Psoas muscle (tissue), 8 donors: ENCODE measurements around the gene KRTAP10-1. TPM values are rescaled to one million over a fixed set of nuclear protein-coding genes. Genes with fewer than 3 reads are reported as not detected.

Experiments used
- ATAC-seq, 4 donors: fragments of 200-7000 bp; cut with Tn5 transposase; one replicate each; pipeline ENCODE4 v1.9.1; 2020; ENCODE audit warnings: moderate library complexity in 3 of 4, mild to moderate bottlenecking in 2 of 4
- DNase-seq, 2 donors: peaks; one replicate each; pipeline ENCODE4 v3.0.0-alpha.2; 2020
- H3K27ac ChIP-seq: fragments of 200-600 bp; one replicate; pipeline ENCODE4 v1.8.0; 2022
- H3K27me3 ChIP-seq, 3 donors: fragments of 200-600 bp in 1 of 3; one replicate each; pipeline versions ENCODE4 v1.6.1 to v1.8.0; 2013 to 2022; ENCODE audit warnings: low read length in 2 of 3, mild to moderate bottlenecking in 2 of 3, moderate library complexity in 1 of 3; ENCODE audit not compliant: insufficient read depth in 3 of 3
- H3K36me3 ChIP-seq, 2 donors: fragments of 200-600 bp in 1 of 2; one replicate each; pipeline versions ENCODE4 v1.6.1 to v1.8.0; 2013 to 2022; ENCODE audit warnings: low read depth in 1 of 2, mild to moderate bottlenecking in 1 of 2, moderate library complexity in 1 of 2; ENCODE audit not compliant: insufficient read depth in 1 of 2
- H3K4me1 ChIP-seq: fragments of 200-600 bp; one replicate; pipeline ENCODE4 v1.8.0; 2022
- H3K4me3 ChIP-seq: fragments of 200-600 bp; one replicate; pipeline ENCODE4 v1.8.0; 2022; ENCODE audit warnings: mild to moderate bottlenecking
- H3K9me3 ChIP-seq: fragments of 200-600 bp; one replicate; pipeline ENCODE4 v1.8.0; 2022
- WGBS, 3 donors: extraction: QIAGEN DNeasy Blood & Tissue Kit; methylation state at CpG; one replicate each; pipeline versions ENCODE4 v1.1.6 to v1.1.7; 2013; 5-methylcytosine and 5-hydroxymethylcytosine counted together
- intact Hi-C, 2 donors: fragments of 100-400 bp; cut with DNase I; formaldehyde crosslinking; loops; one replicate each; pipeline versions ENCODE4 v1.11.0 to v1.14.2; 2022
- polyA plus RNA-seq, 3 donors: library from polyadenylated mRNA; stranded (reverse); fragments of 200-250 nt; gene quantifications; one replicate each; pipeline ENCODE4 v1.2.3, GENCODE V29; 2013
- total RNA-seq, 4 donors: library from RNA; stranded (reverse); fragmentation: NEBNext Ultra II Directional in 2 of 4; extraction: Animal tissue kit (Norgen Biotek cat#: 25700) in 2 of 4; gene quantifications; one replicate each; pipeline versions ENCODE4 v1.2.1 to v1.2.4, GENCODE V29; 2021 to 2023
- TF ChIP-seq, protein P1 (sequence below): fragments of 200-600 bp; IDR thresholded peaks from one replicate; pipeline ENCODE4 v1.8.0; 2022; ENCODE audit warnings: antibody characterized with exemption
- donor health status: healthy with polysubstance abuse.
- donor health status: DM: no; HTN: no; CAD: no; lungs with moderate emphysema.
- donor health status: Bipolar disorder and iron deficiency.
- donor health status: healthy.
- donor health status: DM: yes; HTN: yes; CAD: no.
- donor health status: DM: no; HTN: no; CAD: no.
- donor health status: DM: no; HTN: no; CAD: no.
- donor health status: DM: yes; HTN: yes; CAD: no.

The KRTAP10-1 gene
- total and polyA plus RNA-seq, 7 donors: not detected

- Histone ChIP-seq H3K27me3 (peaks cover 0 to 63% (median 9%) of the 10 kb centered on the region in 3 donors), H3K4me3 (no peak overlapping the region), H3K27ac (no peak overlapping the region), H3K9me3 (no peaks in the 10 kb centered on the region), H3K4me1 (no peaks in the 10 kb centered on the region), H3K36me3 (no peaks in the 10 kb centered on the region)
- 72 to 76% (median 76%) methylated on average over 7 to 8 of the region's 8 CpGs for WGBS, 3 donors
- intact Hi-C loops: loop anchor here (5.0 to 10.0 kb wide), 3 partner anchors 283 to 423 kb away; no protein-coding TSS in a partner anchor
- TF ChIP-seq, protein P1, sequence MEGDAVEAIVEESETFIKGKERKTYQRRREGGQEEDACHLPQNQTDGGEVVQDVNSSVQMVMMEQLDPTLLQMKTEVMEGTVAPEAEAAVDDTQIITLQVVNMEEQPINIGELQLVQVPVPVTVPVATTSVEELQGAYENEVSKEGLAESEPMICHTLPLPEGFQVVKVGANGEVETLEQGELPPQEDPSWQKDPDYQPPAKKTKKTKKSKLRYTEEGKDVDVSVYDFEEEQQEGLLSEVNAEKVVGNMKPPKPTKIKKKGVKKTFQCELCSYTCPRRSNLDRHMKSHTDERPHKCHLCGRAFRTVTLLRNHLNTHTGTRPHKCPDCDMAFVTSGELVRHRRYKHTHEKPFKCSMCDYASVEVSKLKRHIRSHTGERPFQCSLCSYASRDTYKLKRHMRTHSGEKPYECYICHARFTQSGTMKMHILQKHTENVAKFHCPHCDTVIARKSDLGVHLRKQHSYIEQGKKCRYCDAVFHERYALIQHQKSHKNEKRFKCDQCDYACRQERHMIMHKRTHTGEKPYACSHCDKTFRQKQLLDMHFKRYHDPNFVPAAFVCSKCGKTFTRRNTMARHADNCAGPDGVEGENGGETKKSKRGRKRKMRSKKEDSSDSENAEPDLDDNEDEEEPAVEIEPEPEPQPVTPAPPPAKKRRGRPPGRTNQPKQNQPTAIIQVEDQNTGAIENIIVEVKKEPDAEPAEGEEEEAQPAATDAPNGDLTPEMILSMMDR: no peak
- DNase-seq (peak in 1 of 2 donors; percentile 26), ATAC-seq (no peak)
These were observed 28.1 kb downstream of the KRTAP10-1 start for GRCh38 chr21:44511938-44512275.

GRCh38 chr21:44511219-44511937 lies 28.6 kb downstream of the KRTAP10-1 start:
- TF ChIP-seq, protein P1: no peak
- H3K36me3 ChIP-seq: no peaks in the 10 kb centered on the region
- peaks cover 0 to 63% (median 10%) of the 10 kb centered on the region in 3 donors for H3K27me3 ChIP-seq
- WGBS, 3 donors: 78 to 89% (median 83%) methylated on average over 11 of the region's 11 CpGs
- DNase-seq (no peak), ATAC-seq (no peak)
- no peak overlapping the region for H3K4me3 ChIP-seq
- no peak overlapping the region for H3K27ac ChIP-seq
- H3K4me1 ChIP-seq: no peaks in the 10 kb centered on the region
- intact Hi-C loops: loop anchor here (5.0 to 10.0 kb wide), 3 partner anchors 283 to 423 kb away; no protein-coding TSS in a partner anchor
- no peaks in the 10 kb centered on the region for H3K9me3 ChIP-seq

- whole genome bisulfite sequencing, 3 donors: 11 to 16% (median 13%) methylated on average over 33 to 36 of the region's 36 CpGs
- TF ChIP-seq, protein P1: peak; percentile 57
- no peak overlapping the region for H3K4me3 ChIP-seq
- no peak overlapping the region for H3K27ac ChIP-seq
- peak; percentile 50 to 60 for DNase-seq
- no peaks in the 10 kb centered on the region for H3K4me1 ChIP-seq
- H3K36me3 ChIP-seq: no peaks in the 10 kb centered on the region
- peak; percentile 52 to 73 (median 66) for ATAC-seq
- intact Hi-C loops: loop anchor here (5.0 to 10.0 kb wide), 3 partner anchors 284 to 424 kb away; no protein-coding TSS in a partner anchor
- H3K27me3 ChIP-seq: peaks cover 0 to 65% (median 12%) of the 10 kb centered on the region in 3 donors
- H3K9me3 ChIP-seq: no peaks in the 10 kb centered on the region
These were observed 29.3 kb downstream of the KRTAP10-1 start for GRCh38 chr21:44510508-44511218.

- Histone ChIP-seq H3K27me3 (peaks cover 0 to 60% (median 15%) of the 10 kb centered on the region in 3 donors), H3K36me3 (no peaks in the 10 kb centered on the region), H3K4me3 (no peak overlapping the region), H3K27ac (no peak overlapping the region), H3K4me1 (no peaks in the 10 kb centered on the region), H3K9me3 (no peaks in the 10 kb centered on the region)
- ATAC-seq (no peak), DNase-seq (peak in 1 of 2 donors; percentile 47)
- intact Hi-C loops: loop anchor here (5.0 to 10.0 kb wide), 3 partner anchors 285 to 425 kb away; no protein-coding TSS in a partner anchor
- 53 to 58% (median 55%) methylated on average over 18 of the region's 18 CpGs for WGBS, 3 donors
- TF ChIP-seq, protein P1: no peak
These were observed 29.9 kb downstream of the KRTAP10-1 start for GRCh38 chr21:44510109-44510507.
